T follicular helper cell (primary cell): ENCODE results near the gene ACP4.
"Not testable (repeated sequence)": the region's sequence is repeated elsewhere in the genome, so short reads cannot be mapped to it uniquely, and the experiment has no call there.

Source experiments
- DNase-seq: peaks from one replicate; pipeline ENCODE4 v3.0.0-alpha.2; 2020; ENCODE audit warnings: low read depth

ACP4 gene

GRCh38 chr19:50777261-50777660, 13.0 kb upstream of the ACP4 start:
- DNase-seq, result no peak

- DNase-seq, result no peak
Measured at GRCh38 chr19:50777830-50778303, 12.3 kb upstream of the ACP4 start.

- no peak for DNase-seq
Measured at GRCh38 chr19:50778906-50779430, 11.2 kb upstream of the ACP4 start.

- DNase-seq, result no peak
Measured at GRCh38 chr19:50779504-50780457, 10.4 kb upstream of the ACP4 start.

- DNase-seq, result no peak
Measured at GRCh38 chr19:50780753-50781435, 9.3 kb upstream of the ACP4 start.

- not testable (repeated sequence) for DNase-seq
Measured at GRCh38 chr19:50783848-50784152, 6.4 kb upstream of the ACP4 start.

- no peak for DNase-seq
Measured at GRCh38 chr19:50784710-50785109, 5.5 kb upstream of the ACP4 start.

GRCh38 chr19:50785329-50785728, 4.9 kb upstream of the ACP4 start:
- no peak for DNase-seq

- DNase-seq, result no peak
Measured at GRCh38 chr19:50790922-50791467, 780 bp downstream of the ACP4 start.

- DNase-seq, result no peak
Measured at GRCh38 chr19:50791594-50792271, 1.5 kb downstream of the ACP4 start.

GRCh38 chr19:50792272-50793250, 2.3 kb downstream of the ACP4 start:
- no peak for DNase-seq

- no peak for DNase-seq
Measured at GRCh38 chr19:50793558-50794065, 3.4 kb downstream of the ACP4 start.

- no peak for DNase-seq
Measured at GRCh38 chr19:50794074-50794875, 4.1 kb downstream of the ACP4 start.

- no peak for DNase-seq
Measured at GRCh38 chr19:50794876-50795663, 4.9 kb downstream of the ACP4 start.

GRCh38 chr19:50795664-50796073, 5.5 kb downstream of the ACP4 start:
- no peak for DNase-seq

- DNase-seq, result no peak
Measured at GRCh38 chr19:50796128-50796633, 6.0 kb downstream of the ACP4 start.

- DNase-seq, result no peak
Measured at GRCh38 chr19:50796634-50797428, 6.6 kb downstream of the ACP4 start.

- no peak for DNase-seq
Measured at GRCh38 chr19:50797429-50797780, 7.2 kb downstream of the ACP4 start.
